Iris pigment epithelial cell (primary cell): ENCODE results near the gene MAPK14.

Experiments
- DNase-seq: peaks from one replicate; pipeline ENCODE4 v3.0.0-alpha.2; 2011; ENCODE audit warnings: low read depth

MAPK14 gene

DNA sequence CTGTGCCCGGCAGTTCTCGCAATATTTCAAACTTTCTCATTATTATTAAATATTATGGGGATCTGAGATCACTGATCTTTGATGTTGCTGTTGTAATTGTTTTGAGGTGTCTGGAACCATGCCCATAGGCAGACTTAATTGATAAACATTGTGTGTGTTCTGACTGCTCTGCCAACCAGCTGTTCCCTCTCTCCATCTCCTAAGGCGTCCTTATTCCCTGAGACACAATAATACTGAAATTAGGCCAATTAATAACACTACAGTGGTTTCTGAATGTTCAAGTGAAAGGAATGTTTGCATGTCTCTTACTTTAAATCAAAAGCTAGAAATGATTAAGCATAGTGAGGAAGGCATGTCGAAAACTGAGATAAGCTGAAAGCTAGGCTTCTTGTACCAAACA is 7.6 kb downstream of the MAPK14 start:
- peak; percentile 9 for DNase-seq

DNA sequence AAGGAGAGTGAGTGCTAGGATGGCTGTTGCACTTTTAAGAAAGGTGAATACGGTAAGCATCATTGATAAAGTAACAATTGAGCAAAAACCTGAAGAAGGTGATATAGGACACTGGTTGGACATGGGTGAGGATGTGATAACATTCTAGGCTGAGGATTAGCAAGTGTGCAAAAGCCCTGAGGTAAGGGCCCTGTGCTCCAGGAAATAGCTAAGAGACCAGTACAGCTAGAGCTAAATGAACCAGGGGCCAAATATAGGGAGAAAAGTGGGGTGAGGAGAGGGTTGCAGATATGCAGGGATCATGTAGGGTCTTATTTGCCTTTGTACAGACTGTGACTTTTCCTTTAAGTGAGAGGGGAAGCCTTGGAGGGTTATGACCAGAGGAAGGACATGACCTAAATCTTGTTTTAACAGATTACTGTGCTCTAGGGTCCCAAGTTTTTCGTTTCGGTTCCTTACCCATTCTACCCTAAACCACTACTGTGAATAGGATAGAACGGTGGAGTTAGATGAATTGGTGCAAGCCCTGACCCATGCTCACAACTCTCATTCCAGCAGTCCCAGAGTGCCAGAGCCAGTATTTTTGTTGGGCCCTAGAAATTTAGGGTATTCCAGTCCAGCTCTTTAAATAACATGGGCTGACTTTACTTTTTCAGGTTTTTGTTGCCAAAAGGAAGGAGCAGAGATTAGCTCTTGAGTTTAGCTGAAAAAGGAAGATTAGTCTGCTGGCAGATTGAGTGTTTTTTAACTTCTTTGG is 10.7 kb downstream of the MAPK14 start:
- no peak for DNase-seq

DNA sequence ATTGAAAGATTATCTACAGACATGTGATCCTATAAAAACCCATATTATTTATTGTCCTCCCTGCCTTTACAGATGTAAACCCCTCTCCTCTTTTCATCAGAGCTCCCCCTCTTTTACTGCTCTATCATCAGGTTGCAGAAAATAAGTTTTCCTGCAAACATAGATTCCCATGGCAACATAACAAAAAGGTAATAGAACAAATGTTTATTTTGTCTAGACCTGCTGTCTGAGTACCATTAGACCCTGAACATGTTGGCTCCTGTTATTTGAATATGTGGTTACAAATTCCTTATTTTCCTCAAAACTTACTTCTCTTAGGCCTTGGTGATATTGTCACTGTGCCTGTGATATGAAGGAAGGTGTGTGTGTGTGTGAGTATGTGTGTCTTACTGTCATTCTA is 11.5 kb downstream of the MAPK14 start:
- peak; percentile 17 for DNase-seq

DNA sequence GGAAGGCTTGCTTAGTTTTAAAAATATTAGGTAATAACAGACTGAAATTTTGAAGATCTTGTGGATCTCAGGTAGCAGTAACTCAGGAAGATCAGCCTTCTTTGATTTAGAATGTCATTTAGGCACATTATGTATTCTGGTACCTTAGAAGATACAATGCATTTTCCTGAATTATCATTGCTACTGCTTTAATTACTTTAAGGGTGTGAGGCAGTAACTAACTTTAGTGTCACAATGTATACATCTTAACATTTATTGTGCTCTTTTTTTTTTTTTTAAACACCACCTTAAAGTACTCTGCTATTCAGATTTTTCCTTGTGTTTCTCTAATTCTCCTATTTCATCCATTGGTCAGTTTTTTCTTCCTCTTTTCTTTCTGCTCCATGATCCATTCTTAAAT is 13.3 kb downstream of the MAPK14 start:
- no peak for DNase-seq

DNA sequence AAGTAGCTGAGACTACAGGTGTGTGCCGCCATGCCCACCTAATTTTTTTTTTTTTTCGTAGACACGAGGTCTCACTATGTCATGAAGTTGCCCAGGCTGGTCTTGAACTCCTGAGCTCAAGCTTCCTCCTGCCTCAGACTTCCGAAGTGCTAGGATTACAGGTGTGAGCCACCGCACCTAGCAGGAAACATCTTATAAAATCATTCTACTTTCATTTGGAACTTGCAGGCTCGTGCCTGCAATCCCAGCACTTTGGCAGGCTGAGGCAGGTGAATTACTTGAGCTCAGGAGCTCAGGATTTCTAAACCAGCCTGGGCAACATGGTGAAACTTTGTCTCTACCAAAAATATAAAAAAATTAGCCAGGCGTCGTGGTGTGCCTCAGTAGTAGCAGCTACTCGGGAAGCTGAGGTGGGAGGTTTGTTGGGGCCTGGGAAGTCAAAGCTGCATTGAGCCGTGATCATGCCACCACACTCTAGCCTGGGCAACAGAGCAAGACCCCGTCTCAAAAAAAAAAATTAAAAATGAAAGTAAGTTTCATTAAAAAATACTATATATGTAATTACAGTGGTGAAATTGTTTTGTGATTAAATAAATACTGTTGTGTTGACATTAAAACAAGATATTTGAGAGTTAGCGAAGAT is 15.1 kb downstream of the MAPK14 start:
- no peak for DNase-seq

DNA sequence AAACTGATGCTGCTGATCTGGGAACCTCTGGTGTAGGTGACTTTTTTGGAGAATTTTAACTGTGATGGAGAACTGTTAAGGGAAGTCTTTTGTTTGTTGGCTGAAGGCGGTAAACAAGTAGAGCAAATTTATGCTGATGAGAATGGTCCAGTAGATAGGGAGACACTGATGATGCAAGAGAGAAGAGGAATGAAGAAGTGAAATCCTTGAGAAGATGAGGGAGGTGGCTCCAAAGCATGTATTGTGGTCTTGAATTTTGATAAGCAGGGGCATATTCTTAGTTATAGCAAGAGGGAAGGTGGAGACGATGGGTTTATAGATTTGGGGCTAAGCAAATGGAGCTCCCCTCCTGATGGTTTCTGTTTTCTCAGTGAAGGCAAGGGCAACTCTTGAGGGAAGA is 22.0 kb downstream of the MAPK14 start:
- no peak for DNase-seq

DNA sequence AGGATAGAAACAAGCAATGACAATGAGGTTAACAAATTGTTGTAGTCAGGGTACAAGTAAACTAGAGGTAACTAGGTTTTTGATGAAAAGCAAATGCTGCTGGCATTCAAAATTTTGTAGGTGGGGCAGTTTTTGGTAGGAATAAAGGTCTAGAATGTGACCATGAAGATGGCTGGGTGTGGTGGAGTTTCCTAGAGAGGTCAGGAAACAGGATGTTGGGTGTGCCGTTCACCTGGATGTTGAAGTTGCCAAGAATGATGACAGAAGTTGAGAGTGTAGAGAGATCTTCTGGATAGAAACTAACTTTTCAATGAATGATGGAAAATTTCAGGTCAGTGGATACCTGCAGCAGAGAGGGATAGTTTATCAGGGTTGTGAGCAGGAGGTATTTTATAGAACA is 22.7 kb downstream of the MAPK14 start:
- DNase-seq, result no peak

DNA sequence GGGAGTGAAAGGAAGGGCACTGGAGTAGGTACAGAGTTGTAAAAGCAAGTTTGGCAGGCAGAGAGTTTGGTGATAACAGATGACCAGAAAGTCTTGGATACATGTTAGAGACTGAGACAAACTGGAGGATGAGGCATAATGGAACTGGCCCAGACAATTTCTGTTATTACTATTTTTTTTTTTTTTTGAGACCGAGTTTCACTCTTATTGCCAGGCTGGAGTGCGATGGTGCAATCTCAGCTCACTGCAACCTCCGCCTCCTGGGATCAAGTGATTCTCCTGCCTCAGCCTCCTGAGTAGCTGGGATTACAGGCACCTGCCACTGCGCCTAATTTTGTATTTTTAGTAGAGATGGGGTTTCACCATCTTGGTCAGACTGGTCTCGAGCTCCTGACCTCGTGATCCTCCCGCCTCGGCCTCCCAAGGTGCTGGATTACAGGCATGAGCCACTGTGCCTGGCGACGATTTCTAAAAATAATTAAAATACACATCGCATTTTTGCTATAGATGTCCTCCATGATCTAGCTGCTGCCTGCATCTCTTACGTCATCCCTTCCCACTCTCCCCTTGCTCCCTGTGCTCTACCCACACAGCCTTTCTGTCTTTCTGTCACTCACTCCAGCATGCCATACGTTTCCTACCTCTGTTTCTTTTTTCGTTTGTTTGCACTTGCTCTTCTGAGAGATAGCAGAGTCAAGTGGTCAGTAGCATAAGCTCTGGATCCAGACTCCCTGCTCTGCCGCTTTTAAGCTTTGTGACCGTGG is 23.5 kb downstream of the MAPK14 start:
- DNase-seq, result no peak

DNA sequence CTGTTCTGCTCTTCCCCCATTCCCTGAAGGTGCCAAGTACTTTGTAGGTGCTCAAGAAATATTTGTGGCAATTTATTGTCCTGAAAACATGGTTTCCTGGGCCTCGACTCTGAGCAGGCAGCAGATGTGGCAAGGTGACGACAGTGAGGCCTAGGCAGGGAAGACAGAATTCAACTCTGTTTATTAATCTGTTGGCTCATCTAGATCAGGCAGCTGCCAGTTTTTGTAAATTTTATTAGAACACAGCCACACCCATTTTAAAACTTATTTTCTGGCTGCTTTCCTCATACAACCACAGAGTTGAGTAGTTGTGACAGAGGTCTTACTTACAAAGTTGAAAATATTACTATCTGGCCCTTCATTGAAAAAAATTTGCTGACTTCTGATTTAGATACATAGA is 24.5 kb downstream of the MAPK14 start:
- no peak for DNase-seq

DNA sequence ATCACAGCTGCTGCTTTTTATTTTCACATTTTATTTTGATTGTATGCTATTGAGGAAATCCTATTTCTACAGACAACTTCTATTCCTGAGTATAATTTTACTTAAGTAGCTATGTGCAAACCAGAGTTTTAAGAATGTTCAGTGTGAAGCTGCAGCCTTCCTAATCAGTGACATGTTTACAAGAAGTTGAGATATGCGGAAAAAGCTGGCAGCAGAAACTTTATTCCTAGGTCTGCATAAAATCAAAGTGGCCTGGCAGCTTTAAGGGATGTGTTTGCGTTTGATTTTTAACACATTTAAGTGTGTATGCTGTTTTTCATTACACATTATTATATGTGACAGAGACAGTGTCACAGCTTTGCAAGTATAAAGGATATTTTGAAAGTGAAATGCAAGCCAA is 26.3 kb downstream of the MAPK14 start:
- DNase-seq, result no peak

DNA sequence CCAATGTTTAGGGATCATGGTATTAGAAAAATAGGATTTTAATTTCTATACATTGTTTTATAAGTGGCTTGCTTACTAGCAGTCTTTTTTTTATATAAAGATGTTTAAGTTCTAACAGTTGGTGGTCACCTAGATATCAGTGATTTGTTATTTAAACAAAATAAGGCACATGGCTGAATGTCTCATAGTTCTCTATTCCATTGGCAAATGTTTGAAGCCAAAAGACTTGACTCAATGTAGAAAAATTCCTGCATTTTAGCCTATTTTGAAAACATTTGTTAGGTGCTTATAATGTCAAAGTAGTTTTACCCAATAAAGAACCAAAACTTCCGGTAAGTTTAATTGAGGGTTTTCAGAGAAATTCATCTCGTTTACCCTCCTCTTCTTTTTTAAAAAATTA is 26.8 kb downstream of the MAPK14 start:
- no peak for DNase-seq

DNA sequence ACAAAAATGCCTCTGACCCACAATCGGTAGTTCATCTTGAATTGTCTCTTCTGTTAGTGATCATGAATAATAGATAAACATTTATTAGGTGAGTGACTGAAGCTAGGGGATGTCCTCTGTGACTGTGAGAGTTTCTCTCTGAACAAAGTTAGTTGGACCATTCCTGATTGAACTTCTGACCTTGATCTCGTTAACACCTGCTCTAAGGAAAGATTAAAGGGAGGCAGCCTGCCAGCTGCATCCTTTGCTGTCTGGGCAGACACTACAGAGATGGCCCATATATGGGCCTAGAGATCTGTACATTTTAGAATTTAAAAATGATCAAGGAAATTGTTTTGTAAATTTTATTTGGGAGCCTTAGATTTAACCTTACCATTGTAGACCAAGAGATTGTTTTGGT is 27.3 kb downstream of the MAPK14 start:
- DNase-seq, result no peak

DNA sequence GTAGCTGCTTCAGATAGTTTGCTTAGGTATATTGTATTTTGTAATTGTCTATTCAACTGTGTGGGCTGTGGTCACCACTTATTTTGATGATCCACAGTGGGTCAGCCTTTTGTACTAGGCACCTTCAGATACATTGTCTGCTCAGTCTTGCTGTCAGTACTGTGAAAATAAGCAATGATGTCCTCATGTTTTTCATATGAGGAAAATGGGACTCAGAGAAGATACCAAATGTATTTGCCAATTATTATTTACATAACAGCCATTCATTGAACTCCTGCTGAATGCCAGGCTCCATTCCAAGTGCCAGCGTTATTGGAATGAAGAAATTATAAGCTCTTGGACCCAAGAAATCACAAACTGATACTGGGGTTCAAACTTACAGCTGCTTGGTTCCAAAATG is 28.6 kb downstream of the MAPK14 start:
- DNase-seq, result no peak

DNA sequence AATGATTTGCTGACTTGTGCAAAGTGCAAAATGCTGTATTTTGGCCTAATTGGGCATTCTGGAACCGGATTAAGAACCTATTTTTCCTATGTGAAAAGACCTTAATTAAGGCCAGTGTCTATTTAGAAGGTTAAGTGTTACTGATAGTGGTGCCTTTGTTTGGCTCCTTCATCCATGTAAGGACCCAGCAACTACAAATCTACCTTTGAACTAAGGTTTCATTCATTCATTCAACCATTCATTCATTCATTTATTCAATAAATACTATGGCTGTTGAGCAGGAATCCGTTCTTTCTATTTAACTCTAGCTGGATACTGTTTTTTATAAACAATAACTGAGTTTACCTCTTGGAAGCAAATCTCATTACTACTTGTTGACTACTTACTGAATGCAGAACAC is 33.6 kb downstream of the MAPK14 start:
- no peak for DNase-seq

DNA sequence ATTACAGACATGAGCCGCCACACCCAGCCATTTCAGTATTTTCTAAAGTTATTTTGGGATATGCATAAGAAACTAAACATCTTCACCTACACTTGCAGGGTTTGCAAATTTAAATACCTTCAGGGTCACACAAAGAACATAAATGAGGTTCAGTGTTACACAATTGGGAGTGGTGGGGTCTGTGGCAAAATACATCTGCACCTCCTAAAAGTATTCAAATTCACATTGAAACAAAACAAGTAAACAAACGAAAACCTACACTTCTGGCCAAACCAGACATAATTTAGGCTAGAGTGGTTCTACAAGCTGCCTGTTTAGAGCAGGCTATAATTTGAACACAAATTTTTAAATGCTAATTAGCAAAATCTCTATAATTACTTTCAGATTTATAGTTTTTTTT is 34.6 kb downstream of the MAPK14 start:
- DNase-seq, result no peak

DNA sequence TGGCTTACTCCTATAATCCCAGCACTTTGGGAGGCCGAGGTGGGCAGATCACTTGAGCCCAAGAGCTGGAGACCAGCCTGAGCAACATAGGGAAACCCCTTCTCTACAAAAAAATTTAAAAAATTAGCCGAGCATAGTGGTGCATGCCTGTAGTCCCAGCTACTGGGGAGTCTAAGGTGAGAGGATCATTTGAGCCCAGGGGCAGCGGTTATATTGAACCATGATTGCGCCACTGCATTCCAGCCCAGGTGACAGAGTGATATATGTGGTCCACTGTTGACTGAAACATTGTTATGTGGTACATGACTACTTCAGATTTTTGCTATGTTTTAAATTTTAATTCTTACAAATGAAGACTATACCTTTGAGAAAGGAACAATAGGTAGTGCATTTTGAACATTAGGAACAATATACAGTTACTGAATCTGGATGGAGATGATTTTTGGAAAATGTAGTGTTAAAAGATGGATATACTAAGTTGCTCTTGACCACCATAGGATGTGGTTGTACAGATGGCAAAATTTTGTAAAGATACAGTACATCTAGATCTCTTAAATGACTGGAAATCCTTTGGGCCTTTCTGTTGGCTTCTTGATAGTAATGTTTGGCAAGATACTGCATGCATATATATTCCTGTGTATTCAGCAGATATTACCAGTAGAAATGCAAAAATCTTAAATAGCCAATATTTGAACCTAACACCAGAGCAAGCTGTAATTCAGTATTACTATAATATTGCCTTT is 35.9 kb downstream of the MAPK14 start:
- no peak for DNase-seq

DNA sequence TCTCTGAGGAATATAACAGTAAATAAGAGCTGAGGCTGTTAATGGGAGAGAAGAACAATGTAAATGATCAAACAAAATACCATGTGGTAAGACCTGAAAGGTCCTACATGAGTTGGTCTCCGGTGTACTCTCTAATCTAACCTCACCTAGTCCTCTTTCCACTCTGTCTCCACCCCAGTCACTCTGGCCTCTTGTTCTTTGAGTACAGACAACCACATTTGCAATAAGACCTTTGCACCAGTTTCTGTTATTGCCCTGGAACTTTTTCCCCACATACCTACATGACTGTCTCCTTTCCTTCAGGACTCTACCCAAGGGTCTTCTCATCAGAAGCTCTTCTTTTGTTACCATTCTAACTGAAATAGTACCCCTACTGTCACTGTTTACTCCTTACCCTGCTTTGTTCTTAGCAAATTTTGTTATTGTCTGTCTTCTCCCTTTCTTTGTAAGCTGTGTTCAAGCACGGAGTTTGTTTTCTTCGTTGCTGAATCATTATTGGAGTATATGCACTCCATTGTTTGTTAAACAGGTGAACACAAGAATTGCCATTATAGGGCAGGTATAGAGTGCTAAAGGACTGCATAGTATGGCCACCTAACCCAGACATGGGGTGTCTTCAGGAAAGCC is 37.3 kb downstream of the MAPK14 start:
- DNase-seq, result no peak

DNA sequence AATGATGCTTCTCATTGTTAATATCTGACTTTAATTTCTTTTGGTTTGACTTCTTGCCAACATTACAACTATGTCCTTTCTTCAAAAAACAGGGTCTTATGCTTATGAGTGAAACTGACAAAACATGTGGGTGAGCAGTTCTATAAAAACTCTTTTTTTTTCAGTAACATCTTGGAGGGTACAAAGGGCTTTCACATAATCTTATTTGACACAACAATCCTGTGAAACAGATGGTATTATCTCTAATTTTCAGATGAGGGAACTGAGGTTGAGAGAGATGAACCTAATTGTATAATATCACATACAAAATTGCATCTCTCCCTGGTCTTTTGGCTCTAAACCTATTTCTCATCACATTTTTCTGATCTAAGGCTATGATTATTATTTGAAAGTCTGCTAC is 38.3 kb downstream of the MAPK14 start:
- DNase-seq, result no peak

DNA sequence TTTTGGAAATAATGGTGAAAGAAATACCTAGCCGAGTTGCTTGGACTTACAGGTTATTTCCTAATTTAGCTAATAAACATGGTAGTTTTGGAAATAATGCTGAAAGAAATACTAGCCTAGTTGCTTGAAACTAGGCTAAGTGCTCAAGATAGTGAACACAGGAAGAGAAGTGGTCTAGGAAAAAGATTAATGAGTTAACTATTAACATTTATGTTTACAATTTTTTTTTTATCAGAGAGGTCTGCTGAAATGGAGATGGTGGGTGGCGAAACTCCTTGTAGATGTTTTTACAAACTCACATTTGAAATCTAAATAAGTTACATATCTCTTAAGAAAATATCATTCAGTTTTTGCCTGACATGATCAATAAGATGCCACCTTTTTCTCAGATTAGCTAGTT is 39.2 kb downstream of the MAPK14 start:
- no peak for DNase-seq

DNA sequence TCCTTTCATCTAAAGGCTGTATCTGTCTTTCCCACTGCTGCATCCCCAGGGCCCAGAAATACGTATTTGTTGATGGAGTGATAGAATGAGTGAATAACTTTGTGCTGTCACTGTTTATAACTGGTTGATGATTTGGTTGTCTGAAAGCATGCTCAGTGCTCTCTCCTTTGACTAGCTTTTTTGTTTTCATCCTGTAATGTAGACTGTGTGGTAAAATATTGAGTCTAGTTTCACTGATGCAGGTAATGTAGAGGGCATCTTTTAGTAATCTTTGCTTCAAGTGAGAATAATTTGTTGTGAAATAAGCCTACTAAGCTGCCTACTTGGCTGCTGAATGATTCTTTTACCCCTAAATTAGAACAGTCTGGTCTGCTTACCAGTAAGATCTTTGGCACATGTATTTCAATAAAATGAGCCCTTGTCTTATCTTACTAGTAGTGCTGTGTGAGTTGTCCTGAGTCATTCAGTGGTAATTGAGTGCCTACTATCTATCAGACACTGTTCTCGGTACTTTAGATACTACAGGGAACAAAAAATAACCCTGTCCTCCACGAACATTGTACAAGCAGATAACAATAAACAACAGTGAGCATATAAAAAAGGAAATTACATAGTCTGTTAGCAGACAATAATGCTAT is 39.9 kb downstream of the MAPK14 start:
- peak; percentile 58 for DNase-seq

DNA sequence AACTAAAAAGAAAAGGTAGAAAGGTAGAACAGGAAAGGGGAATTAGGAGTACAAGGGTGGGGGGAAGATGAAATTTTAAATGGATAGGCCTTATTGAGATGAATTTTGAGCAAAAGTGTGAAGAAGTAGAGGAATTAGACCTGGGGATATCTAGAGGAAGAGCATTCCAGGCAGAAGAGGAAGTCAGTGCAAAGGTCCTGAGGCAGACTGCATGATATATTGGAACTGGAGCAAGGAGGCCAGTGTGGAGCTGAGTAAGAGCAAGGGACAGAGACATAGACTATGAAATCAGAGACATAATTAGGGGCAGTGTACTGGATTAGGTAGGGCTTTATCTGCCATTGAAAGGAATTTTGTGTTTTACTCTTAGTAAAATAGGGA is 40.4 kb downstream of the MAPK14 start:
- no peak for DNase-seq

DNA sequence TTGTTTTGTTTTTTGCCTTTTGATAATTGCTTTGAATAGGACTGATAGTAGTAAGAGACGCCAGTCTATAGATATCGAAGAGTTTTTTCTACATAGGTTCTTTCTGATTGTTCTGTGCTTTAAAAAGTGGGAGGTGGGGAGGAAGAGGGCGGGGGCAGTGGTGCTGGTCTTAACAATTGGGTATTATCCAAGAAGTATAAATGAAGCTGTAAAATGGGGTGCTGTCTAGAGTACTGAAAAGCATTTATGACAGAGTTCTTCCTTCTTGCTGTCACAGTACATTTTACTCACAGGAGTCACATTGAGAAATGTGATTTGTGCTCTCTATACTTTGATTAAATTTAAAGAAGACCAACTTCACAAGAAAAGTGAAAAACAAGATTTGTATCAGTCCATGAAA is 41.0 kb downstream of the MAPK14 start:
- DNase-seq, result no peak
